ENCODE results near the gene TBC1D10A. TPM values are rescaled to one million over a fixed set of nuclear protein-coding genes. Genes with fewer than 3 reads are reported as not detected.
A peak's percentile ranks its signal among the peaks of the same experiment; 100 is the strongest.

TBC1D10A gene
- total RNA-seq, 1 experiment from 2014 or later: 20.8 TPM

DNA sequence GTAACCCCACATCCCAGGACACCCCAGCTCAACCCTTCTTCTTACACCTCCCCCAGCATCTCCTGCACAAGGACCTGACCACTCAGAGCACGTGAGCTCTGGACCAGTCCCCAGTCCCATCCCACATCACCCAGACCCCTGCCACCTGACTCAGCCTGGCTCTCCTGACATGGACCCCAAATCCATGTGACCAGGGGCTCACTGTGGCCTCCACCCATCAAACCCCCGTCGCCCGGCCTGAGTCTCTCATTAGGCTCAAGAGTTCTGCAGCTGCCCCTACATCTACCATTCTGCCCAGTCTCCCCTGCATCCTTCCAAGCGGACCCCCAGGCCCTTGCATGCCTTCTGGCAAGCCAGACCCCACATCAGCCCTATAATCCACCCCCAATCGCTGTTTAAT lies 78.3 kb downstream of the TBC1D10A start:
- DNase-seq (ENCODE audit: low read depth): peak; percentile 36

DNA sequence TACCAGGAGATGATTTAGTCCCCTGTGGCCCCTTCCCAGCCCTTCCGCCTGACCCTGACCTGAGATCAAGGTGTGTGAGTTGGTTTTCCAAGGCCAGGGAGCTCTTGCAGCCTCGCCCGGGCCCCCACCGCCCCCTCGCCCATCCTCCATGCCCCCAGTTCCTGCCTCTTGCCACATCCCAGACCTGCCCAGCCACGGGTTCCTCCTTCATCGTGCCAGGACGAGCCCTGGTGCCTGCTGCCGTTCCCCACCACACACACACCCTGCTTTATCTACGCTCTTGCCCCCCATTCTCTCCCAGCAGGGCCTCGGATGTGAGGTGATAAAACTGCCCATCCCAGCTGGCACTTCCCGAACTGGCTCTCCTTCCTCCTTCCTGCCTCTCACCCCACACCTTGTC lies 78.8 kb downstream of the TBC1D10A start:
- DNase-seq (ENCODE audit: low read depth): peak; percentile 55

DNA sequence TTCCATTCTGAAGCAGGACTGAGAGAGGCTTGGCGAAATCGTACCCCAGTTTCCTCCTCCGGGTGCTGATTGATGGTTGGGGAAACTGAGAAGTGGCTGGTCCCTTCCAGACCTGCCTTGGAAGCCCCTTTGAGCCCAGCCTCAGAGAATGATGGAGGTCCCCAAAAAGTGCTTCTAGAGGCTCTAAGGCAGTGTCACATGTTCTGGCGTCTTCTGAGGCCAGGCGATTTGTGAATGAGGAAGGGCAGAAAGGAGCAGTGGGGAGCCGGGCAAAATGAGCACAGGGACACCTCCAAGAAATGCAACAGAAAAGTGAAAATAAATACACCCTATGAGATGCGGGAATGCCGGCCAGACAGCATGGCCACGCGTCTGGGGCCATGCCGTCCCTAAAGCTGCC lies 79.2 kb downstream of the TBC1D10A start:
- peak; percentile 45 for DNase-seq (ENCODE audit: low read depth)

DNA sequence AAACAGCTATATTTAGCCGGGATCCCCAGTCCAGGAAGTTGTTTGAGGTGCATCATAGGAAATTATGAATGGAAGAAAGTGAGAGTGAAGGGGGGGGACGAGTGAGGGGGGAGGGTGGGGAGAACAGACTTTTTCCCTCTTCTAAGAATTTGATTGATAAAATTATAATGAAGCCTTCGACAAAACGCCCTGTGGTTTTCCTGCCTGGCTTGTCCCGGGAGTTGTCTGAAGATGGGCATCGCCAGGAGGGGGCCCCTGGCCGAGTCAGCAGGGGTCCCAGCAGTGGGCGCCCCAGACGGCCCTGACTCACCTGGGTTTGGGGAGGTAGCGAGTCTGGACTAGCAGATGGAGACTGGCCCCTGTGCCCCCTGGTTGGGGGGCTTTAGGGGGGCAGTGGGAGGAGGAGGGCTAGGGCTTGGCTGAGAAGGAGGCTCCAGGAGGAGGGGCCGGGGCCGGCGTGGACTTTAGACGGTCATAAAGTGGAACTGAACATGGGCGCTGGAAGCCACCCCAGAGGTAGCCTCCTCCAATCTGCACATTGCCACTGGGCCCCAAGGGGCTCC lies 79.8 kb downstream of the TBC1D10A start:
- peak; percentile 85 for DNase-seq (ENCODE audit: low read depth)

DNA sequence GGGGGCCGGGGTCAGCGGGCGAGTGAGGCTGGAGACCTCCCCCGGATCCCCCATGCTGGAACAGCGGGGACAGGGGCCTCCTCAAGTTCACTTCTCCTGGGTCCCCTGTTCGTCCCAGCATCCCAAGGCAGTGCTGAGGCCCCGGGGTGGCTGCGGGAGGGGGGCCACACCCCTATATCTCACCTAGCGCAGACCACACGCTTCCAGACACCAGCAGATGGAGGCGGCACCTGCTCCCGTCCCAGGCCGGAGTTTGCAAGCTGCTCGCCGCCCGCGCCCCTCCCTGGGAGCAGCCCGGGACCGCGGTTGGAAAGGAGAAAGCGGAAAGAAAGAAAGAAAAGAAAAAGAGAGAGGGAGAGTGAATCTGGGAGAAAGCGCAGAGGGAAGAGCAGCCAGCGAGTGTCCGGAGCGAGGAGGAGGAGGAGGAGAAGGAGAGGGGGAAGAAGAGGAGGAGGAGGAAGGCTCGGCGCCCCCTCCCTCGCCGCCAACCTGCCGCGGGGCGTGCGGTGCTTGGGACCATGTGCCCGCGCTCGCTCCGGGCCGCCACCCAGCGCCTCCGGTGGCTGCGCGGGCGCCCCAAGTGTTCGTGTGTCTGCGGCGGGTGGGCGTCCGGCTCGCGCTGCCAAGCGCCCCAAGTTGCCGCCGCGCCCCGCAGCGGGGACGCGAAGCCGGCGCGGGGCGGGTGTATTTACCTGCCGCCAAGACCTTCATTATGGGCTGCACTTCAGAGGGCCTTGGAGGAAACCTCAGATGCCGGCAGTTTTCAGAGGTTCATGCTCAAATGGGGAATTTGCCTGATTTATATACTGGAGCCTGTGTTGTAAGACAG lies 80.5 kb downstream of the TBC1D10A start, which contains the start of gene LIF:
Gene LIF (minus strand): TSS at position 775 of the 829 bp plus-strand sequence. CDS start 64 bp downstream, at position 711.
- peak; percentile 69 for DNase-seq (ENCODE audit: low read depth)

DNA sequence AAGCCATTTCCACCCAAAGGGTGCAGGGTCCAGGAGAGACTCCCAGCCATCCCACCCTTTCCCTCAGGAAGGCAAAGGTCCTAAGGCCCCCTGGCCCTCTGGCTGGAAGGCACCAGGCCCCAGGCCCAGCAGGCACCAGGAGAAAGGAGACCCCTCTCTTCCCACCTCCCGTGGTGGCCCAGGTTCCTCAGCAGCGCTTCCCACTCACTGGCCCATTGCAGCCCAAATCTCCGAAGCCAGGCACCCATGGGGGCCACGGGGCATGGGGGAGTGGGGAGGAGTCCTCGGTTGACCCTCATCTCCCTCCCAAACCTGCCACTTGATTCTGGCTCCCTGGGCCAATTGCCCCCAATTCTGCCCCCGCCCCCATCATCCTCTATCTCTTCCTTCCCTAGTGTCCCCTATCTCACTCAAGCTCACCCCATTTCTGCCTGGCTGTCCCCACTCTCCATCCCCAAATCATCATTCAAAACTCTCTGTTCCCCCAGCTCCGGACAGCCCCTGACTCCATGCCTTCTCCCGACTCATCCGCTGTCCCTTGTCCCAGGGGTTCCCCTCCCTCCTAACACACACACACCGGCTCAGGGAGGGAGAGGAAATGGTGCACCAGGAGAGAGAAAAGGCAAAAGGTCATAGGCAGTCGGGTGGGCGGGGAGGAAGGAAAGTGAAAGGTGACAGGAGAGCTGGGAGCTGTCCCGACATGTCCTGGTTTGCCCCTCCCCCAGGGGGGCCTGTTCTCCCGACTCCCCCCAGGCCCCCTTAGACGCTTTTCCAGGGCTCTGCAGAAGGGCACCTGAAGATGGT lies 81.4 kb downstream of the TBC1D10A start:
- DNase-seq (ENCODE audit: low read depth): peak; percentile 74

DNA sequence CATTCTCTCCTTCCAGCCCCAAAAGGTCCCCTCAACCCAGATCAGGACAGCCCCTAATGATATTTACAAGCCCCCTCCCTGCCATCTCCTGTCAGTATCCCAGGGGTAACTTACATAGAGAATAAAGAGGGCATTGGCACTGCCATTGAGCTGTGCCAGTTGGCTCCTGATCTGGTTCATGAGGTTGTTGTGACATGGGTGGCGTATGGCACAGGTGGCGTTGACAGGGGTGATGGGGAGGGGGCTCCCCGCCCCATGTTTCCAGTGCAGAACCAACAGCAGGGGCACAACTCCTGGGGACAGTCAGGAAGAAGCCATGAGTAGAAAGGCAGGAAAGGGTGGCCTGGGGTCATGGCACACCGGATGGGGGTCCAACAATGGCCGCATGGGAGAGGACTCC lies 82.1 kb downstream of the TBC1D10A start:
- DNase-seq (ENCODE audit: low read depth): no peak

DNA sequence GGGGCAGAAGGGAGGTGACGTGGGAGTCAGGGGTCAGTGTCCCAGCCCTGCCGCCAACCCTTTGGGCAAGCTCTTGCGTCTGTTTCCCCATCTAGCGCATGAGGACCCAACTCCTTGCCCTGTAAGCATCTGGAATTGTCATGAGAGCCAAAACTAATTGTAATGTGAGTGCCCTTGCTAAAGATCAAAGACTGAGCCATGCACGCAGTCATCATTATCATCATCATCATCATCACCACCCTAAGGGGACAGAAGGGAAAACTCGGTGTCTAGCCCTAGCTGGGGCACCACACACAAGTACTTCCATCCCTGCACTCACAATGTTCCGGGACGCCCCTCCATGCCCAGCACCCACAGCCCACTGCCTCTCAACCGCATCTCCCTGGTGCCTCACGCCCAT lies 82.7 kb downstream of the TBC1D10A start:
- DNase-seq (ENCODE audit: low read depth): peak; percentile 19

DNA sequence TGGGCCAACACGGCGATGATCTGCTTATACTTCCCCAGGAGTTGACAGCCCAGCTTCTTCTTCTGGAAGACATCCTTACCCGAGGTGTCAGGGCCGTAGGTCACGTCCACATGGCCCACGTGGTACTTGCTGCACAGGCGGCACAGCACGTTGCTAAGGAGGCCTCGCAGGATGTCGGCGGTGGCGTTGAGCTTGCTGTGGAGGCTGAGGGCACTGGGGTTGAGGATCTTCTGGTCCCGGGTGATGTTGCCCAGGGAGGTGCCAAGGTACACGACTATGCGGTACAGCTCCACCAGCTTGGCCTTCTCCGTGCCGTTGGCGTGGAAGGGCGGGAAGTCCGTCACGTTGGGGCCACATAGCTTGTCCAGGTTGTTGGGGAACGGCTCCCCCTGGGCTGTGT lies 83.1 kb downstream of the TBC1D10A start:
- peak; percentile 15 for DNase-seq (ENCODE audit: low read depth)

Other genes starting within 250 kb of the TBC1D10A start
- not detected in 2 replicates for gene HORMAD2, start 246.5 kb downstream of the TBC1D10A start, total RNA-seq (2014; rRNA removed; shearing (Covaris generic))
- 33.3 and 35.2 TPM in 2 replicates for gene LIF, start 80.2 kb downstream of the TBC1D10A start, total RNA-seq (2014; rRNA removed; shearing (Covaris generic))
- gene OSM, start 60.1 kb downstream of the TBC1D10A start, total RNA-seq (2014; rRNA removed; shearing (Covaris generic)): 0.06 TPM in 1 of 2 replicates, not detected in the other
- gene CASTOR1, start 37.4 kb downstream of the TBC1D10A start, total RNA-seq (2014; rRNA removed; shearing (Covaris generic)): 5.9 and 10.3 TPM in 2 replicates
- gene SF3A1, start 30.0 kb upstream of the TBC1D10A start, total RNA-seq (2014; rRNA removed; shearing (Covaris generic)): 29.4 and 66.6 TPM in 2 replicates
- gene CCDC157, start 30.1 kb upstream of the TBC1D10A start, total RNA-seq (2014; rRNA removed; shearing (Covaris generic)): 1.5 and 2.7 TPM in 2 replicates
- 9.8 and 19.2 TPM in 2 replicates for gene RNF215, start 60.5 kb upstream of the TBC1D10A start, total RNA-seq (2014; rRNA removed; shearing (Covaris generic))
- 9.5 and 12.7 TPM in 2 replicates for gene SEC14L2, start 70.1 kb upstream of the TBC1D10A start, total RNA-seq (2014; rRNA removed; shearing (Covaris generic))
- gene MTFP1, start 98.8 kb upstream of the TBC1D10A start, total RNA-seq (2014; rRNA removed; shearing (Covaris generic)): 57.8 and 84.1 TPM in 2 replicates
- gene SEC14L3, start 145.1 kb upstream of the TBC1D10A start, total RNA-seq (2014; rRNA removed; shearing (Covaris generic)): not detected in 2 replicates
- 0.09 and 0.17 TPM in 2 replicates for gene SEC14L4, start 178.8 kb upstream of the TBC1D10A start, total RNA-seq (2014; rRNA removed; shearing (Covaris generic))
- gene SEC14L6, start 219.8 kb upstream of the TBC1D10A start, total RNA-seq (2014; rRNA removed; shearing (Covaris generic)): 0.03 and 0.06 TPM in 2 replicates
- gene GAL3ST1, start 247.7 kb upstream of the TBC1D10A start, total RNA-seq (2014; rRNA removed; shearing (Covaris generic)): 0.12 and 0.29 TPM in 2 replicates